Measurements from ENCODE around the gene PODXL2.

Gene PODXL2

GRCh38 chr3:127711021-127711695 lies 82.2 kb downstream of the PODXL2 start:
- DNase-seq = no peak

GRCh38 chr3:127711896-127712295 lies 82.9 kb downstream of the PODXL2 start:
- DNase-seq = no peak

- DNase-seq = no peak
Observed at GRCh38 chr3:127712461-127712860, 83.5 kb downstream of the PODXL2 start.

- DNase-seq = no peak
Observed at GRCh38 chr3:127712881-127713771, 84.1 kb downstream of the PODXL2 start.

- DNase-seq = no peak
Observed at GRCh38 chr3:127714125-127714571, 85.2 kb downstream of the PODXL2 start.

- no peak for DNase-seq
Observed at GRCh38 chr3:127714866-127715265, 85.9 kb downstream of the PODXL2 start.

- DNase-seq = no peak
Observed at GRCh38 chr3:127715532-127715931, 86.5 kb downstream of the PODXL2 start.

- DNase-seq = no peak
Observed at GRCh38 chr3:127716384-127716783, 87.4 kb downstream of the PODXL2 start.

GRCh38 chr3:127717357-127718244 lies 88.6 kb downstream of the PODXL2 start:
- DNase-seq = no peak

GRCh38 chr3:127718245-127718915 lies 89.4 kb downstream of the PODXL2 start:
- DNase-seq = no peak

GRCh38 chr3:127718916-127719290 lies 89.9 kb downstream of the PODXL2 start:
- no peak for DNase-seq

- no peak for DNase-seq
Observed at GRCh38 chr3:127719369-127719768, 90.4 kb downstream of the PODXL2 start.

GRCh38 chr3:127720161-127720823 lies 91.3 kb downstream of the PODXL2 start:
- DNase-seq = no peak

GRCh38 chr3:127720985-127721935 lies 92.3 kb downstream of the PODXL2 start:
- DNase-seq = no peak

- no peak for DNase-seq
Observed at GRCh38 chr3:127722091-127722784, 93.3 kb downstream of the PODXL2 start.

Measured in activated T-cell treated with anti-CD3 and anti-CD28 coated beads for 4 hours (primary cell).